ENCODE results near the gene SGTB.

SGTB gene, protein sequence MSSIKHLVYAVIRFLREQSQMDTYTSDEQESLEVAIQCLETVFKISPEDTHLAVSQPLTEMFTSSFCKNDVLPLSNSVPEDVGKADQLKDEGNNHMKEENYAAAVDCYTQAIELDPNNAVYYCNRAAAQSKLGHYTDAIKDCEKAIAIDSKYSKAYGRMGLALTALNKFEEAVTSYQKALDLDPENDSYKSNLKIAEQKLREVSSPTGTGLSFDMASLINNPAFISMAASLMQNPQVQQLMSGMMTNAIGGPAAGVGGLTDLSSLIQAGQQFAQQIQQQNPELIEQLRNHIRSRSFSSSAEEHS

DNA sequence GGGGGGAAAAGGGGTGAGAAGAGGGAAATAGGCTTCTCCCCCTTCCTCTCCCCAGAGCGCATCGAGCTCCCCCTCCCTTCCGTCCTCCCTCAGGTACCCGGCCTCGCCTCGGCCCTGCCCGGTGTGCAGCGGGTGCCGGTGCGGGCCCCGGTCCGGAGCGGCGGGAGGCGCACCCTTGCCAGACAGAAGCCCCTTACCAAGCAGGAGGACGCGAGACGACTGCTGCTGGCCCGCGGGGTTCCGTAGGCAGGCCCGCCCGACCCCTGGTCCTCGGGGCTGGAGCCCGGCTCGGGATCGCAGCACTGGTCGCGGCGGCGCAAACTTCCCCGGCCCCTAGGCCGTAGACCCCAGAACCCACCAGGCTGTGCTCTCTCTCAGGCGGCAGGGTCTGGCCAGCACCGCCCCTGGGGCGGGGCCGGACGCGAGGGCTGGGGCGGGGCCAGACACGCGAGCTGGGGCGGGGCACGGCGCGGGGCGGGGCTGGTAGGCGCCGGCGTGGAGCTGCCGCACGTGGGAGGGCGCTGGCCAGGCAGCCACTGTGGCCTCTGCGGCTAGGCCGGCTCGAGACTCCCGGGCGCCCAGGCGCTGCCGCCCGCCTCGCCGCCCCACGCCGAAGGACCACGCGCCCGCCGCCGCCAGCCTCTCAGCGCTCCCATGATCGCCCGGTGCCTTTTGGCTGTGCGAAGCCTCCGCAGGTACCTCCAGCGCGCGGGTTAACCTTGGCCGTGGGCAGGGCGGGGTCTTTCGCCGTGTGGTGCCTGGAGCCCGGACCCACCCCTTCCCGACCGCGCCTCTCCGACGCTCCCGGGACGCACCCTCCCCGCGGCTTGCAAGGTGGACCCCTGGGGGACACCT, at the start of gene SGTB, which contains the start of gene NLN:
Gene SGTB, minus strand, starts transcription at position 390 of the 855 bp plus-strand sequence. CDS start 1,302 bp downstream, outside the sequence.
Gene NLN, plus strand, starts transcription at position 486 of the 855 bp plus-strand sequence. Its CDS starts 169 bp downstream, at position 655.
- peak; percentile 64 for DNase-seq (ENCODE audit: low read depth)

GRCh38 chr5:65771266-65771665, 49.4 kb upstream of the SGTB start:
- DNase-seq (ENCODE audit: low read depth): no peak

- DNase-seq (ENCODE audit: low read depth): no peak
Measured at GRCh38 chr5:65769539-65769938, 47.6 kb upstream of the SGTB start.

- no peak for DNase-seq (ENCODE audit: low read depth)
Measured at GRCh38 chr5:65768723-65769346, 46.9 kb upstream of the SGTB start.

DNA sequence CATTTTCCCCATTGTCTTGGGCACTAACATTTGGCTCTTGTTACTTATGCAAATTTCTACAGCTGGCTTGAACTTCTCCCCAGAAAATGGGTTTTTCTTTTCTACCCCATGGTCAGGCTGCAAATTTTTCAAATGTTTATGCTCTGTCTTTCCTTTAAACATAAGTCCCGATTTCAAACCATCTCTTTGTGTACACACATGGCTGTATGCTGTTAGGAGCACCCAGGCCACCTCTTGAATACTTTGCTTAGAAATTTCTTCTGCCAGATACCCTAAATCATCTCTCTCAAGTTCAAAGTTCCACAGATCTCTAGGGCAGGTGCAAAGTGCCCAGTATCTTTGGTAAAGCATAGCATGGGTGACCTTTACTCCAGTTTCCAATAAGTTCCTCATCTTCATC, 45.7 kb upstream of the SGTB start:
- no peak for DNase-seq (ENCODE audit: low read depth)

DNA sequence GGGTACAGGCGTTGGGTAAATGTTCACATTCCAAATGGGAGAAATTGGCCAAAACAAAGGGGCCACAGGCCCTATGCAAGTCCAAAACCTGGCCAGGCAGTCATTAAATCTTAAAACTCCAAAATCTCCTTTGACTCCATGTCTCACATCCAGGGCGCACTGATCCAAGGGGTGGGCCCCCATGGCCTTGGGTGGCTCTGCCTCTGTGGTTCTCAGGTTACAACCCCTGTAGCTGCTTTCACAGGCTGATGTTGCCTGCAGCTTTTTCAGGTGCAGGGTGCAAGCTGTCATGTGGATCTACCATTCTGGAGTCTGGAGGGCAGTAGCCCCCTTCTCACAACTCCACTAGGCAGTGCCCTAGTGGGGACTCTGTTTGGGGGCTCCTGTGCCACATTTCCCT, 44.9 kb upstream of the SGTB start:
- DNase-seq (ENCODE audit: low read depth): no peak

- no peak for DNase-seq (ENCODE audit: low read depth)
Measured at GRCh38 chr5:65766175-65766574, 44.3 kb upstream of the SGTB start.

GRCh38 chr5:65765582-65765981, 43.7 kb upstream of the SGTB start:
- no peak for DNase-seq (ENCODE audit: low read depth)

DNA sequence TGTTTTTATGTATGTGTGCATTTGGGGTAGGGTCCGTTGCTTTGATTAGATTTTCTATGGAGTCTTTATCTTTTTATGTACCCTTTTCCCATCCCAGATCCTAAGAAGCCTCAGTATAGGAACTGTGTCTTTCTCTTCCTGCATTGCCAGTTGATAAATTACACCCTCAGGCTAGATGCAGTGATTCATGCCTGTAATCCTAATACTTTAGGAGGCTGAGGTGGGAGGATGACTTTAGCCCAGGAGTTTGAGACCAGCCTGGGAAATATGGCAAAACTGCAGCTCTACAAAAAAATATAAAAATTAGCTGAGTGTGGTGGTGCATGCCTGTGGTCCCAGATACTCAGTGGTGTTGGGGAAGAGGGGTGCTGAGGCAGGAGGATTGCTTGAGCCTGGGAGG, 40.3 kb upstream of the SGTB start:
- no peak for DNase-seq (ENCODE audit: low read depth)

- DNase-seq (ENCODE audit: low read depth): peak; percentile 14
Measured at GRCh38 chr5:65760504-65761275, 38.8 kb upstream of the SGTB start.

DNA sequence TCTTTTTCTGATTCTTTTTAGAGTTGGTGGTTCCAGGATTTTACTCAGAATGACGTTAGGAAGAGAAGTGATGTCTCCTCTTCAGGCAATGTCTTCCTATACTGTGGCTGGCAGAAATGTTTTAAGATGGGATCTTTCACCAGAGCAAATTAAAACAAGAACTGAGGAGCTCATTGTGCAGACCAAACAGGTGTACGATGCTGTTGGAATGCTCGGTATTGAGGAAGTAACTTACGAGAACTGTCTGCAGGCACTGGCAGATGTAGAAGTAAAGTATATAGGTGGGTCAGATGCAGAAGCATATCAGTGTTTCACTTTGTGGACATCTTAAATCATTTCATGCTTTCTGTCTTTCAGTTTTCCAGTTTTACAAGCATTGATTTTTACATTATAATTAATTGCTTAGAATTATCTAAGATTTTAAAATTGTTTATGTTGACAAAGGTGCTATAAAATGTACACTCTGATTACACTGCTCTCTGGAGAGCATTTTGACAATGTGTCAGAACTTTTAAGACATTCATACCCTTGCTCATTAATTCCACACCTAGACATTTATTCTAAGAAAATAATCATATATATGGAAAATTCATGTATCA, 36.7 kb upstream of the SGTB start:
- DNase-seq (ENCODE audit: low read depth): no peak

GRCh38 chr5:65753189-65753588, 31.3 kb upstream of the SGTB start:
- DNase-seq (ENCODE audit: low read depth): no peak

DNA sequence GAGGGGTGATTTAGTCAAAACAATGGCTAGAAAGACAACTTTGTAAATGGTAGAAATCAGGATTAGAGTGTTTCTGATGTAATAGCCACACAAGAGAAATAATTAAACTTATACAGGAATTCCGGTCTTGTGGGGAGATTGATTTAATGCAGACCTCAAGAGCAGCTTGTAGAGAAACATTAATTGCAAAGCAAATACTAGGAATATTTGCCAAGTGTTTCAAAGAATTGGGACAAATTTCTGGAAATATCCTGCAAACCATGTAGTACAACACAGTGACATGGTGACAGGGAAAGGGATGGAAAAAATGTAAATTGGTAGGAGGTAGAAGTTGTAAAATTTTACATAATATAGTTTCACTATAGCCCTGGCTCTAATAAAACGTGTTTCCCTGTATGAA, 29.0 kb upstream of the SGTB start:
- DNase-seq (ENCODE audit: low read depth): no peak

DNA sequence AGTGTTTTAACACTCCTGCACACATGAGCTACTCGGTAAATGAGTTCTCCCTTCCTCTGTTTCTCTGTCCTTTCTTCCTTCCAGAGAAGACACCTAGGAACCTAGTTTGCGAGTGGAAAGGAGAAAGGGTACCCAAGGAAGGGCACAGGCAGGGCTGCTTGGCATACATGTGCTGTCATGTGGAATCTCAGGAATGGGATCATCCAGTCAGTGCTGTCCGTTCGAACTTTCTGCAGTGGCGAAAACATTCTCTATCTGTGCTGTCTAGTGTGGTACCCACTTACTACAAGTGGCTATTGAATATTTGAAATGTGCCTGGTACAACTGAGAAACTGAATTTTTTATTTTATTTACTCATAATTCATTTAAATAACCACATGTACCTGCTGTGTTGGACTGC, 28.0 kb upstream of the SGTB start:
- DNase-seq (ENCODE audit: low read depth): no peak

- no peak for DNase-seq (ENCODE audit: low read depth)
Measured at GRCh38 chr5:65749221-65749844, 27.4 kb upstream of the SGTB start.

GRCh38 chr5:65742565-65743231, 20.8 kb upstream of the SGTB start:
- no peak for DNase-seq (ENCODE audit: low read depth)

DNA sequence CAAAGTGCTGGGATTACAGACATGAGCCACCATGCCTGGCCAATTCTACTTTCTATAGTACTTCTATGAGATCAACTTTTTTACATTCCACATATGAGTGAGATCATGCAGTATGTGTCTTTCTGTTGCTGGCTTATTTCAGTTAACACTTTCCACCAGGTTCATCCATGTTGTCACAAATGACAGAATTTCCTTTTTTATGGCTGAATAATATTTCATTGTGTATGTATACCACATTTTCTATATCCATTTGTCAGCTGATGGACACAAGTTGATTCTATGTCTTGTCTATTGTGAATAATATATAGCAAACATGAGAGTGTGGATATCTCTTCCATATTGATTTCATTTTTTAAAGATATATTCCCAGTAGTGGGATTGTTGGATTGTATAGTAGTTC, 17.3 kb upstream of the SGTB start:
- no peak for DNase-seq (ENCODE audit: low read depth)

GRCh38 chr5:65738305-65738704, 16.4 kb upstream of the SGTB start:
- no peak for DNase-seq (ENCODE audit: low read depth)

DNA sequence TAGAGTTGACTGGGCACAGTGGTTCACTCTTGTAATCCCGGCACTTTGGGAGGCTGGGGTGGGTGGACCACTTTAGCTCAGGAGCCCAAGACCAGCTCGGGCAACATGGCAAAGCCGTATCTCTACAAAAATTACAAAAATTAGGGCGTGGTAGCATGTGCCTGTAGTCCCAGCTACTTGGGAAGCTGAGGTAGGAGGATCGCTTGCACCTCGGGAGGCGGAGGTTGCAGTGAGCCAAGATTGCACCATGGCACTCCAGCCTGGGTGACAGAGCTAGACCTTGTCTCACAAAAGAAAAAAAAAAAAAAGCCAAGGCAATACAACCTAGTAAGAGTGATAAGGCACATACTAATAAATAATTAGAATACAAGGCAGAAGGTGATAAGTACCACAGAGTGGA, 15.9 kb upstream of the SGTB start:
- no peak for DNase-seq (ENCODE audit: low read depth)

DNA sequence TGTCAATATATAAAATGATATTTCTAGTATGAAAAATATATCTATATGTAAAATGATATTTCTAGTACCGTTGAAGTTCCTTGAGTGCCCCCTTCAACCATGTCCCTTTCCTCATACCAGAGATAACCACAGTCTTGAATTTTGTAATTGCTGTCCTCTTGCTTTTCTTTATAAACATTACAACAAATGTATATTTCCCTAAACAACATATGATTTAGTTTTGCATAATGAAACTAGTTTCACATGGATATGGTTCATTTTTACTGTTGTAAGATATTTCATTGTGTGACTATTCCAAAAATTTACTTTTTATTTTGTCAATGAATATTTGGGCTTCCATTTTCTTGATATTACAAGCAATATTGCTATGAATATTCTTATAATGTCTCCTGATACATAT, 14.1 kb upstream of the SGTB start:
- DNase-seq (ENCODE audit: low read depth): no peak

GRCh38 chr5:65734921-65735320, 13.0 kb upstream of the SGTB start:
- DNase-seq (ENCODE audit: low read depth): no peak
